ENCODE data around the gene AGK.

AGK gene

GRCh38 chr7:141562972-141563371, 11.8 kb downstream of the AGK start:
- no peak for TF ChIP-seq SPI1 (IDR thresholded peaks at IDR 0.05; ENCODE audit: borderline replicate concordance, low read depth)
- DNase-seq (ENCODE audit: low read depth in 1 of 2, low spot score in 1 of 2) = no peak
- Histone ChIP-seq H3K4me3 (replicated peaks; ENCODE audit: insufficient read depth, low read length) (no peak overlapping the region), H3K27me3 (ENCODE audit: insufficient read depth, poor library complexity, severe bottlenecking) (no peaks in the 10 kb centered on the region), H3K27ac (replicated peaks) (no peak overlapping the region)

GRCh38 chr7:141563956-141564623, 12.9 kb downstream of the AGK start:
- TF ChIP-seq SPI1 (IDR thresholded peaks at IDR 0.05; ENCODE audit: borderline replicate concordance, low read depth) (0 out of 2 replicates have a peak, but pooled peaks have one; percentile 3), REST (IDR thresholded peaks at IDR 0.05; ENCODE audit: insufficient replicate concordance, low read depth) (no peak)
- no peaks in the 10 kb centered on the region for H3K27me3 ChIP-seq (ENCODE audit: insufficient read depth, poor library complexity, severe bottlenecking)
- H3K4me3 ChIP-seq (replicated peaks; ENCODE audit: insufficient read depth, low read length) = no peak overlapping the region
- H3K27ac ChIP-seq (replicated peaks) = no peak overlapping the region
- DNase-seq (ENCODE audit: low read depth in 1 of 2, low spot score in 1 of 2) = peak in 1 of 2 experiments; percentile 34

DNA sequence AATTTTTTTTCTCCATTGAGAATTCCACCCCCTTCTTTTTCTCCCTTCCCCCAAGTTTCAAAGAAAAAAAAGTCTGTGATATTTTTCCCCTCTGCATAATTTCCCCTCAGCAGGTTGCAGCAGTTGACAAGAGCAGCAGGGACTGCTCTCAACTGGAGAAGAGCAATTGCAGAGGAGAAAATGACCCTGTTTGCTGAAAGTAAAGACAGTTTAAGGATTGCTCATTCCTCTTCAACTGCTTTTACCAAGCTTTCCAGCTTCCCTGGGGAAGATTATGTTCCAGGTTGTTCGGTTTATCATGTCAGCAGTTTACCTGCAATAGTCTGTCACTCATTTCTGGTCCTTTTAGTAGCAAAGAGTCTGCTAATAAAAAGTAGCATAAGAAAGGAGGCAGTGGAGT, 16.2 kb downstream of the AGK start:
- Histone ChIP-seq H3K27ac (replicated peaks) (no peak overlapping the region), H3K4me3 (replicated peaks; ENCODE audit: insufficient read depth, low read length) (no peak overlapping the region), H3K27me3 (ENCODE audit: insufficient read depth, poor library complexity, severe bottlenecking) (no peaks in the 10 kb centered on the region)
- no peak for DNase-seq (ENCODE audit: low read depth in 1 of 2, low spot score in 1 of 2)
- no peak for TF ChIP-seq GABPA (IDR thresholded peaks at IDR 0.05; ENCODE audit: low read depth)
- TF ChIP-seq POLR2AphosphoS5 (IDR thresholded peaks at IDR 0.05; ENCODE audit: low read depth) = no peak
- TF ChIP-seq REST (IDR thresholded peaks at IDR 0.05; ENCODE audit: insufficient replicate concordance, low read depth) = no peak
- no peak for TF ChIP-seq SPI1 (IDR thresholded peaks at IDR 0.05; ENCODE audit: borderline replicate concordance, low read depth)
- no peak for TF ChIP-seq CTCF (IDR thresholded peaks at IDR 0.05; ENCODE audit: insufficient read depth, low read length)

DNA sequence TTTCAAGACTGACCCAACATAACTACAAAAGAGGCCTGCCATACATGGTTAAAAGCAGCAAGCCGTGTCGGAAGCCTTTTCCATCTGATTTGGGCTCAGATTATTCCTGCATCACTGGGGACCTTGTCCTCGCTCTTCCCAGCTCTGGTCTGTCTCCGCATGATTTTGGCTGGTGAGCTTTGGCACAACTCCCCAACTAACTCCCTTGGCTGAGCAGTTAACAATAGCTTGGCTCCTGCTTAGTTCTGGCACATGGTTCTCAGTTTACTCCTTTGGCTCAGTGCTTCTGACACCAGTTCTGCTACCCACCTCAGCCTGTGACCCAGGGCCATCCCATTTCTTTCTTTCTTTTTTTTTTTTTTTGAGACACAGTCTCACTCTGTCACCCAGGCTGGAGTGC, 17.0 kb downstream of the AGK start:
- no peak for TF ChIP-seq GABPA (IDR thresholded peaks at IDR 0.05; ENCODE audit: low read depth)
- no peak for TF ChIP-seq POLR2AphosphoS5 (IDR thresholded peaks at IDR 0.05; ENCODE audit: low read depth)
- no peak for TF ChIP-seq CTCF (IDR thresholded peaks at IDR 0.05; ENCODE audit: insufficient read depth, low read length)
- no peaks in the 10 kb centered on the region for H3K27me3 ChIP-seq (ENCODE audit: insufficient read depth, poor library complexity, severe bottlenecking)
- H3K4me3 ChIP-seq (replicated peaks; ENCODE audit: insufficient read depth, low read length) = no peak overlapping the region
- H3K27ac ChIP-seq (replicated peaks) = no peak overlapping the region
- DNase-seq (ENCODE audit: low read depth in 1 of 2, low spot score in 1 of 2) = no peak

GRCh38 chr7:141571059-141571458, 19.8 kb downstream of the AGK start:
- TF ChIP-seq SPI1 (IDR thresholded peaks at IDR 0.05; ENCODE audit: borderline replicate concordance, low read depth) (no peak), POLR2AphosphoS5 (IDR thresholded peaks at IDR 0.05; ENCODE audit: low read depth) (no peak), REST (IDR thresholded peaks at IDR 0.05; ENCODE audit: insufficient replicate concordance, low read depth) (no peak), GABPA (IDR thresholded peaks at IDR 0.05; ENCODE audit: low read depth) (no peak), CTCF (IDR thresholded peaks at IDR 0.05; ENCODE audit: insufficient read depth, low read length) (no peak)
- Histone ChIP-seq H3K4me3 (replicated peaks; ENCODE audit: insufficient read depth, low read length) (no peak overlapping the region), H3K27ac (replicated peaks) (no peak overlapping the region), H3K27me3 (ENCODE audit: insufficient read depth, poor library complexity, severe bottlenecking) (no peaks in the 10 kb centered on the region)
- DNase-seq (ENCODE audit: low read depth in 1 of 2, low spot score in 1 of 2) = no peak

All from HL-60 (cell line).